WI38 (cell line): ENCODE measurements around the gene PPID.
A peak's percentile ranks its signal among the peaks of the same experiment; 100 is the strongest.
"Not testable (repeated sequence)": the region's sequence is repeated elsewhere in the genome, so short reads cannot be mapped to it uniquely, and the experiment has no call there.

ENCODE experiments used
- H3K4me3 ChIP-seq: 2 replicates; pipeline ENCODE4 v1.5.1; 2011; ENCODE audit warnings: low read depth, mild to moderate bottlenecking, control low read depth, low read length
- TF ChIP-seq, protein P1 (sequence below): IDR thresholded peaks from 2 replicates; pipeline ENCODE4 v1.5.1; 2012; ENCODE audit warnings: low read depth, mild to moderate bottlenecking, control low read depth, low read length

The PPID gene

DNA sequence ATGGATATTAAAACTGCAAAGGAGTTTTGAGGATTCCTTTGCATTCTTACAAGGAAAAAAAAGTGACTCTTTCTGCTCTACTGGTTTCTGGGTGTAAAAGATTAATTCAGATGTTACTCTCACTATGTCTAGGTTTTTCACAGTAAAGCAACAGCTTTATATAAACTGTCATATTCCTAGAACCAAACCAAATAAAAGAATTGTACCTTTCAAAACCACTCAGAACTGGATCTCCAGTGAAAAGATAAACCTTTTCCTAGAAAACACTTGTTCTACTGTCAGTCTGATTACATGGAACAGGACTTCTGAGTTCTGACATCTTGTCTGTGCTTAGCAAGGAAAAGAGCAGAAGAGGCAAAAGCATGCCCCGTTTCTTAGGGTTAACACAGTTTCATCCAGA, 5.0 kb upstream of the PPID start:
- H3K4me3 ChIP-seq, result no peak overlapping the region
- TF ChIP-seq, protein P1, sequence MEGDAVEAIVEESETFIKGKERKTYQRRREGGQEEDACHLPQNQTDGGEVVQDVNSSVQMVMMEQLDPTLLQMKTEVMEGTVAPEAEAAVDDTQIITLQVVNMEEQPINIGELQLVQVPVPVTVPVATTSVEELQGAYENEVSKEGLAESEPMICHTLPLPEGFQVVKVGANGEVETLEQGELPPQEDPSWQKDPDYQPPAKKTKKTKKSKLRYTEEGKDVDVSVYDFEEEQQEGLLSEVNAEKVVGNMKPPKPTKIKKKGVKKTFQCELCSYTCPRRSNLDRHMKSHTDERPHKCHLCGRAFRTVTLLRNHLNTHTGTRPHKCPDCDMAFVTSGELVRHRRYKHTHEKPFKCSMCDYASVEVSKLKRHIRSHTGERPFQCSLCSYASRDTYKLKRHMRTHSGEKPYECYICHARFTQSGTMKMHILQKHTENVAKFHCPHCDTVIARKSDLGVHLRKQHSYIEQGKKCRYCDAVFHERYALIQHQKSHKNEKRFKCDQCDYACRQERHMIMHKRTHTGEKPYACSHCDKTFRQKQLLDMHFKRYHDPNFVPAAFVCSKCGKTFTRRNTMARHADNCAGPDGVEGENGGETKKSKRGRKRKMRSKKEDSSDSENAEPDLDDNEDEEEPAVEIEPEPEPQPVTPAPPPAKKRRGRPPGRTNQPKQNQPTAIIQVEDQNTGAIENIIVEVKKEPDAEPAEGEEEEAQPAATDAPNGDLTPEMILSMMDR, result no peak

DNA sequence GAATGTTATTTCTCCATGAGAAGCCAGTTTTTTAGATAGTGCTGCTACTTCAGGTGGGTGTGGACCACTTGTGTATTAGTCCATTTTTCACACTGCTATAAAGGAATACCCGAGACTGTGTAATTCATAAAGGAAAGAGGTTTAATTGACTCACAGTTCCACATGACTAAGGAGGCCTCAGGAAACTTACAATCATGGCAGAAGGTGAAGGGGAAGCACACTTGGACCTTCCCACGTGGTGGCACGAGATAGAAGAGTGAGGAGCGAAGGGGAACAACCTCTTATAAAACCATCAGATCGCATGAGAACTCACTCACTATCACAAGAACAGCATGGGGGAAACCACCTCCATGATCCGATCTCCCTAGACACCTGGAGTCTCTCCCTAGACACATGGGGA, 3.4 kb upstream of the PPID start:
- TF ChIP-seq, protein P1, result no peak
- H3K4me3 ChIP-seq, result no peak overlapping the region

DNA sequence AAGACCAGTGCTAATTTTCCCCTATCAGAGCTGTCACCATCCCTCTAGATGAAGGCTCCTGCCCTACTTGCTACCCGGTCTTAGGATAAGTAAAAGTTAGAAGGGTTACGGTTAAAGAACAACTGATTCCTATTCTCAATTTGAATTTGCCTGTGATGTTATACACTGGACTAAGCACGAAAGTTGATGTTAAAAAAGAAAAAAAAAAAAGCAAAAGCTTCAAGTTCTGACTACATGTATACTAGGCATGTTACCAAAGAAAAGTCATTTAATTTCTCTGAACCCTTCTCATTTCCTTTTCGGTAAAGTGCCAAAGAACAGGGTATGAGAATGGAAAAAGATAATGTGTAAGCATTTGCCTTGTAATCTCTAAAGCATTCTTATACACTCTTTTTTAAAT, 1.4 kb upstream of the PPID start:
- TF ChIP-seq, protein P1, result no peak
- no peak overlapping the region for H3K4me3 ChIP-seq

DNA sequence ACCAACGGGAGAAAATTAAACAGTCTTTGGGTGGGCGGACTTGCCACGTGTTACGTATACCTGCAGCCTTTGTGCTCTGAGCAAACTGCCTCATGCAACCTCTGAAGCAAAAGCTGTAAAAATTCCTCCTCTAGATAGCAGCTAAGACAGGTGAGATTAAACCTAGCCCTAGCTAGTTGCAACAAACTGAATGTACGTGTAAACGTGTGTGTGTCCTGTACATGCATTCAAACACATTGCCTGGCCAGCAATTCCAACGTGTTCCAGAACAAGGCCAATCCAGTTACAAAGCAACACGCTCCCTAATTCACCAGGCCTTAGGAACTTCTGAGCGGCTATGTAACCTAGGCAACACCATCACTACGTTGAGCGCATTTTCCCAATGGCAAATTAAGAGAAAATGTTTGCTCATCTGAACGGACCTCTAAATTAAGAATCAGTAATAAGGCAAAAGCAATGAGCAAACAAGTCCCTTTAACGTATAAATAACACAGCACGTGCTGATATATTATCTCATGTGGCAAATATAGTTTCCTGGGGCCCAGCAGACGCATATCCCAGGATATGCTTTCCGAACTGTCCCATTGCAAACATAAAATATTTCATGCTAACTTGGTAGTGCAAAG, 792 bp downstream of the PPID start:
- TF ChIP-seq, protein P1, result no peak
- peak overlapping the region; percentile 89 for H3K4me3 ChIP-seq

DNA sequence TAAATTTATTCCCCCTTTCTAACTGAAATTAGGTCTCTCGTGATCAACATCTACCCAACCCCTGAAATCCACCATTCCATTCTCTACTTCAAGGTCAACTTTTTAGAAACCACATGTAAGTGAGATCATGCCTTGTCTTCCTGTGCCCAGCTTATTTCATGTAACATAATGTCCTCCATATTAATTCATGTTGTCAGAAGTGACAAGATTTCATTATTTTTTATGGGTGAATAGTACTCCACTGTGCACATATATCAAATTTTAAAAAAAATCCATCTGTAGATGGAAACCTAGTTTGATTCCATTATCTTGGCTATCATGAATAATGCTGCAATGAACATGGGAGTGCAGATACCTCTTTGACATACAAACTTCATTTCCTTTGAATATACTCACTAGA, 1.5 kb downstream of the PPID start:
- H3K4me3 ChIP-seq, result no peak overlapping the region
- TF ChIP-seq, protein P1, result no peak

DNA sequence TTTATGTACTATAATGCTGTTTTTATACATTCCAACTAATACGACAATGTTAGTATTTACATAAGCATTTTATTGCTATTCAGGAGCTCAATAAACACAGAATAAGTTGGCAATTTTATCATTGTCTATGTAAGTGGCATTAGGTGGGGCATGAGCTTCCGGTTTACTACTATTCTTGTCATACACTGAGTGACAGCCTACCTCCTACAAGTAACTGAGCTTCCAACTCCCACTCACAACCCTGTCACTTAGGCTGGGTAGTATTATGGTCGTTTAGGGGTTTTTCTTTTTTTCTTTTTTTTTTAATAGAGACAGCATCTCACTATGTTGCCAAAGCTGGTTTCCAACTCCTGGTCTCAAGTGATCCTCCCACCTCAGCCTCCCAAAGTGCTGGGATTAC, 7.4 kb downstream of the PPID start:
- no peak overlapping the region for H3K4me3 ChIP-seq
- TF ChIP-seq, protein P1, result no peak

DNA sequence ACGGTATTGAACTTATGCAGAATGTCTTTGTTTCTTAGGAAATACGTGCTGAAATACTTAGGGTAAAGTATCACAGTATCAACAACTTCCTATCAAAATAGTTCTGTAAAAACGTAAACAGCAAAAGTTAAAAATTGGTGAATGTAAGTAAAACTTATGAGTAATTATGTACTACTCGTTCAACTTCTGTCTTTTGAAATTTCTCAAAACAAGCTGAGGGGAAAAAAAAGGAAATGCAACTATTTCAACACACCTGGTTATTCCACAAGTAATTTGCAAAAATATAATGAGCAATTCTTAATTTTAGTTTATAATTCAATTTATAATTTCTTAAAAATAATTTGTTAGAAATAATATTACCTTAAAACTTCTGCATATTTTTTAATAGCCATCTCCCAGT, 8.3 kb downstream of the PPID start:
- H3K4me3 ChIP-seq, result no peak overlapping the region
- TF ChIP-seq, protein P1, result no peak

DNA sequence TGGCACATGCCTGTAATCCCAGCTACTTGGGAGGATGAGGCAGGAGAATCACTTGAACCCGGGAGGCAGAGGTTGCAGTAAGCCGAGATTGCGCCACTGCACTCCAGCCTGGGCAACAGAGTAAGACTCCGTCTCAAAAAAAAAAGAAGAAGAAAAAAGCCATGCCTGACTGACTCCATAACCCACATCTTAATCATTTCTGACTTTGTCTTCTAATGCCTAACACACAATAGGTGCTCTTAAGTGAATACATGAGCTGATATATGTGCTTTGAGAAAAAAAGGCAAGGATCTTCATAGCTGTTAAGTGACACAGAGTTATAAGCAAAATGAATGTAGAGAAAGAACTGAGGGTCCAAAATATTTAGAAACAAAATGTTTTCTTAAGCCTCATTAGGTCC, 10.6 kb downstream of the PPID start:
- not testable (repeated sequence) for H3K4me3 ChIP-seq
